Left colon (tissue), 2 donors: ENCODE results near the gene PRL. TPM values are rescaled to one million over a fixed set of nuclear protein-coding genes. Genes with fewer than 3 reads are reported as not detected.

Experiments used
- ATAC-seq: fragments of 200-7000 bp; cut with Tn5 transposase; one replicate; pipeline ENCODE4 v1.9.1; 2020; ENCODE audit warnings: mild to moderate bottlenecking, moderate library complexity
- DNase-seq, 2 donors: peaks; one replicate each; pipeline ENCODE4 v3.0.0-alpha.2; 2020
- intact Hi-C, 2 donors: fragments of 100-400 bp; cut with DNase I in 1 of 2; cut with micrococcal nuclease in 1 of 2; formaldehyde crosslinking; loops; one replicate each; pipeline versions ENCODE4 v1.11.2 to v1.14.0; 2022; cut with DNase I, micrococcal nuclease
- long read RNA-seq: library from polyadenylated mRNA; unstranded; transcript quantifications from one replicate; pipeline ENCODE4 v2.0.0, GENCODE V29; 2021
- total RNA-seq, 2 donors: library from RNA; stranded (reverse); fragmentation: NEBNext Ultra II Directional; extraction: Animal tissue kit (Norgen Biotek cat#: 25700); gene quantifications; one replicate each; pipeline ENCODE4 v1.2.1, GENCODE V29; 2021
- donor health status: DM: no; HTN: no; CAD: no.
- donor health status: DM: yes; HTN: yes; CAD: no.

PRL gene
- not detected for total RNA-seq
- long read RNA-seq: 0 reads

GRCh38 chr6:22296936-22297335 lies at the start of gene PRL:
PRL (minus strand) TSS chr6:22297036; CDS start chr6:22296982, 54 bp downstream.
- intact Hi-C loops: no loop called here
- DNase-seq (no peak), ATAC-seq (no peak)

DNA sequence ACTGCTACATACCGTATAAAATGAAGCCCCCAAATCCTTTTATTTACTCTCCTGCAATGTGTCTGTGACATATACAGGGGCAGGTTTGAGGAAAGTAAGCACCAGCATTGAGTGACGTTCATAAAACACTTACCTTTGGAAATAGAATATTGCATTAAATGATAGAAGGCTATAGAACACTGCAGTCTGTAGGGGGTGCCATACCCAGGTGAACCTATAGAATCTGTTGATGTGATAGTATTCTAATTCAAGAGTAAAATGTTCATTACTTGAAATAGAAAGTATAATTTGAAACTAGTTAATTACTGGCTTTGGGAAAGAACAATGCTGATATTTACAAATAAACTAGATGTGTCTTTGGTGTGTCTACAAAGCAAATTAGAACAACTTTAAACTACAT lies 47.0 kb upstream of the PRL start:
- no peak for ATAC-seq
- intact Hi-C loops: no loop called here
- no peak for DNase-seq

GRCh38 chr6:22334778-22335177 lies 37.9 kb upstream of the PRL start:
- DNase-seq: no peak
- ATAC-seq: no peak
- intact Hi-C loops: no loop called here

DNA sequence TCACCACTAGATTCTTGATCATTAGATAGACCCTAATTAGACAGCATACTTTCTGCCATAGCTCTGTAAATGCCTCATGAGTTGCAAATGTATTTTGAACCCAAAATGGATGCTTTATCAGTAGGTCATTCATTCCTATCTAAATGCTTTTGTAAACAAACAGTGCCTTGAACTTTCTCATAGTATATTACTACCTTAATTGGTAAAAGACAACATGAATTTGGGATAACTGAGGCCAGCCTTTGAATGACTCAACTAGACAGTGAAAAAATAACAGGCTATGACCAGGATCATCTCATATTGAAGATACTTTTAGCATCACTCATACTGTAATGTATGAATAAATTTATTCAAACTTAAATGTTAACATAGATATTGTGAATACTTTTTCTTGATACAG lies 37.0 kb upstream of the PRL start:
- ATAC-seq: no peak
- intact Hi-C loops: no loop called here
- DNase-seq: no peak

GRCh38 chr6:22332711-22333110 lies 35.9 kb upstream of the PRL start:
- no peak for DNase-seq
- intact Hi-C loops: no loop called here
- ATAC-seq: no peak

GRCh38 chr6:22332216-22332615 lies 35.4 kb upstream of the PRL start:
- DNase-seq: no peak
- intact Hi-C loops: no loop called here
- no peak for ATAC-seq

- intact Hi-C loops: no loop called here
- no peak for ATAC-seq
- DNase-seq: no peak
Measured at GRCh38 chr6:22330941-22331340, 34.1 kb upstream of the PRL start.

DNA sequence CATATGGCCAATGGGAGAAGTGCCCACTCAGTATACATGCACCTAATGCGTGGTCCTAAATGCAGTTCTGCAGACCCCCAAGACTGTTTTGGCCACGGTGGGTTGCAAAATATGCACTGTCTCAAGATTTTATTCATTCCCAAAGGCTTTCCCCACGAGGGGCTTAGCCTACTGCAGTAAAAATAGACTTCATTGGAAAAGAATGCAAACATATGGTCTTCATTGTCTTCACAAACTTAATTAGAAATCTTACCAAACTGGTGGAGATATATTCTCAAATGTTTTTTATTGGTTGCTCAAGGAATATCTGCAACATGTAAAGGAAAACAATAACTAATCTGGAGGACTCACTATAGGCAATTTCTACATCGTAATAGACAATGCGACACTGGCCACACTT lies 31.6 kb upstream of the PRL start:
- ATAC-seq (no peak), DNase-seq (no peak)
- intact Hi-C loops: no loop called here

DNA sequence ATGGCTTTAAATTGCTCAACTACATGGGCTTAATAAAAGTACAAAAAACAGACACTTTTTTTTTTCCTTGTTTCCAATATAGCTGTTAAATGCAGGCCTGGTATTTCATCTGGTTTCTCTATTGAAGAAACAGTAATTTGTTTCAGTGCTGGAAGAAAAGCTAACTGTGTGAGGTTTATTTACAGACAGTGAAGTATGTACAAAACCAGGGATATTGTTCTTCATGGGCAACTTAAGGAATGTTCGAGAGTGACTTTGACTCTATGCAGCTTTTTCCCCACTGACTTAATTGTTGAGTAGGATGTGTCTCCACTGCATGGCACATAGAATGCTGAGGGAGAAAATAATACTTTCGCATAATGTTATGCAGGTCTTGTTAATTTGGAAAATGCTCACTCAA lies 31.0 kb upstream of the PRL start:
- no peak for DNase-seq
- intact Hi-C loops: no loop called here
- no peak for ATAC-seq

- ATAC-seq (no peak), DNase-seq (no peak)
- intact Hi-C loops: no loop called here
Measured at GRCh38 chr6:22326500-22326899, 29.7 kb upstream of the PRL start.

DNA sequence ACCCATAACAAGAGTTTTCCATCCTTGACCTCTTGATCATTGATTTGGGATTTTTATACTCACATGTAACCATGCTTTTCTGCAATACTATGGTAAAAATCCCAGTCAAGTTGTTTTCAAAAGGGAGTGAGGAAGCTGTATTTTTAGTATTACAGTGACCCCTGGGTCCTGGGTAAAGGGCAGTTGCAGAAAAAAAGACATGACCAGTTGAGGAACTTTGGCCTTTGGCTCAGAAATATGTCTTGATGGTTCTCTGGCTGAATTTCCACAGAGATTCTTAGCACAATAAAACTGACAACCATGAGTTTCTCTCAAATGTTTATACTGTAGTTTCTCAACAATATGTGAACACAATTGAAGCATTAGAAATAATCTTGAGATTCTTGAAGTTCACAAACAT lies 28.6 kb upstream of the PRL start:
- no peak for ATAC-seq
- no peak for DNase-seq
- intact Hi-C loops: no loop called here

- ATAC-seq: no peak
- DNase-seq: no peak
- intact Hi-C loops: no loop called here
Measured at GRCh38 chr6:22323848-22324247, 27.0 kb upstream of the PRL start.

- no peak for ATAC-seq
- DNase-seq: no peak
- intact Hi-C loops: no loop called here
Measured at GRCh38 chr6:22322103-22323030, 25.5 kb upstream of the PRL start.

- DNase-seq (no peak), ATAC-seq (no peak)
- intact Hi-C loops: no loop called here
Measured at GRCh38 chr6:22320750-22321149, 23.9 kb upstream of the PRL start.

DNA sequence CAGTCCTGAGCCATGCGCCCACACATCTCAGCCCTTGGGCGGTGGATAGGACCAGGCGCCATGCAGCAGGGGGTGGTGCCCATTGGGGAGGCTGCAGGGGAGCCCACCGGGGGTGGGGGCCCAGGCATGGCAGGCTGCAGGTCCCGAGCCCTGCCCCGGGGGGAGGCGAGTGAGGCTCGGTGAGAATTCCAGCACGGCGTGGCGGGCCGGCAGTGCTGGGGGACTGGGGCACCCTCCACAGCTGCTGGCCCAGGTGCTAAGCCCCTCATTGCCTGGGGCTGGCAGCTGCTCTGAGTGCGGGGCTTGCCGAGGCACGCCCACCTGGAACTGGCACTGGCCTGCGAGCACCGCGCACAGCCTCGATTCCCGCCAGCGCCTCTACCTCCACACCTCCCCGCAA lies 21.6 kb upstream of the PRL start:
- DNase-seq: no peak
- intact Hi-C loops: no loop called here
- ATAC-seq: no peak

- intact Hi-C loops: no loop called here
- no peak for DNase-seq
- ATAC-seq: no peak
Measured at GRCh38 chr6:22313796-22314195, 17.0 kb upstream of the PRL start.

GRCh38 chr6:22308939-22309338 lies 12.1 kb upstream of the PRL start:
- DNase-seq (no peak), ATAC-seq (no peak)
- intact Hi-C loops: no loop called here

DNA sequence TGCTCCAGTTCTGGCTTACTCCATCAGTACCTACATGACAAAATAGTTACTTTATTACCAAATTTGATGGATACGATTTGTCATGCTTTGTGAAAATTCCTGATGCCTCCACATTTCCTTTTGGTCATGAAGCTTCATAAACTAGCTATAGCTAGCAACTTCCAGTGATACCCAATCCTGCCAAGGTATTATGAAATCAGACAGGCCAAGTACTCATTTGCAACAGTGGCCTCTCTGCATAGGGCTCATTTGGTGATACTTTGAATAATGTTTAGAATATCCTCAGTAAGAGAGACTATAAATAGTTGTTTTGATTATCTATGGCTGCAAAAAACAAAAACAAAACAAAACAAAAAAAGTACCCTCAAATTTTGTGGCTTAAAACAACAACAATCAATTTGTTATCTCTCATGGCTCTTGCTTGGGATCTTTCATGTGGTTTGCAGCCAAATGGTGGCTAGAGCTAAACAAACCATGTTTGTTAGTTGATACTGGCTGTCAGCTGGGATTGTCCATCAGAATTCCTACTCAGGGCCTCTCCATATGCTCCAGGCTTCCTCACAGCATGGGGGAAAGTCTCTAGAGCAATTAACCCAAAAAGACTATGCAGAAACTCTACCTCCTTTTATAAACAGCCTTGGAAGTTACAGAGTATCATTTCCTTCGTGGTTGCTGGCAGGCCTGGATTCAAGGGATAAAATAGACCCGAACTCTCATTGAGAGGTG lies 10.1 kb upstream of the PRL start:
- DNase-seq (no peak), ATAC-seq (no peak)
- intact Hi-C loops: no loop called here

GRCh38 chr6:22302838-22303237 lies 6.0 kb upstream of the PRL start:
- no peak for DNase-seq
- ATAC-seq: no peak
- intact Hi-C loops: no loop called here

DNA sequence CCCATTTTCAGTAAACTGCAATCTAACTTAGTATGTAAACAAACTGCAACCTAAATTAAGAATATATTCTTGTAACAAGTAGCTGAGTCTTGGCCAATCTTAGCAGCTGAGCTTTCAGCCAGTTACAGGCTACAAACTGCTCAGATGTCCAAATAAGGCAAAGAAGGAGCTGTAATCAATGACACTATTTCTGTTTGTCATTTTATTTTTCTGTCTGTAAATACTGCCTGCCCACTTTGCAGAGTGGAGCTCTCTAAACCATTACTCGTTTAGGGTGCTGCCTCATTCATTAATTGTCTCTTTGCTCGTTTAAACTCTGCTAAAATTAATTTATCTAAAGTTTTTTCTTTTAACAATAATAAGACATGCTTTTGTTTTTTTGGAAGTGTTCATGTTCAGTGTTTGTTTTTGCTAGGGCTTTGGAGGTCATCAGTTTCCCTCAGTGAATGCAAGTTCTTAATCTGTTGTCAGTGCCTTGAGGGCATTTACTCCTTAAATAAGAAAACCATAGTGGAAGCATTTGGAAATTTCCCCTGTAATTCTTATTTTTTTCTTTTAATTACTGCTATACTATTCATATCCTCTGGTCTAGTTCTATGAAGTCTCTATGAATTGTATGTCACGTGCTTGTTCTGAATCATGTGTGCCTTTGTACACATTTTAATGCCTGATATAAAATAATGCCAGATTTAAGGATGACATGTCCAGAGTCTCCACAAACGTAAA lies 3.6 kb upstream of the PRL start:
- ATAC-seq: no peak
- DNase-seq: no peak
- intact Hi-C loops: no loop called here
